ENCODE data around the gene KDM2B.
A peak's percentile ranks its signal among the peaks of the same experiment; 100 is the strongest.

The KDM2B gene

DNA sequence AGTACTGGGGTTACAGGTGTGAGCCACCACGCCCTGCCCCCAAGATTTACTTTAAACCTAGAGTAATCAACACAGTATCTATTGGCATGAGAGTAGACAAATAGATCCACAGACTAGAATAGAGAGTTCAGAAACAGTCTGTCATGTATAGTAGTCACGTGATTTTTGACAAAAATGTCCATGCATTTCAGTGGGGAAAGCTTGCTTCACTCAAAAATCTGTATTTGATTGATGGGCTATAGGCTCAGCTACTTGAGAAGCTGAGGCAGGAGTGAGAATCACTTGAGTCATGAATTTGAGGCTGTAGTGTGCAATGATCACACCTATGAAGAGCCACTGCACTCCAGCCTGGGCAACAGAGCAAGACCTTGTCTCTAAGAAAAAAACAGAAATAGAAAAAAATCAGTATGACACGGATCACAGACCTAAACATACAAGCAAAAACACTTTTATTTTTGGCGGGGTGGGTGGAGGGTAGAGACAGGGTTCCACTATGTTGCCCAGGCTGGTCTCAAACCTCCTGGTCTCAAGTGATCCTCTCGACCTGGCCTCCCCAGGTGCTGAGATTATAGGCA lies 37.9 kb upstream of the KDM2B start:
- no peak for DNase-seq (ENCODE audit: low read depth in 2 of 2)
- no peak overlapping the region for H3K4me3 ChIP-seq (replicated peaks in 1 of 2; ENCODE audit: low read depth in 2 of 2, low read length in 2 of 2)
- TF ChIP-seq, protein P1, sequence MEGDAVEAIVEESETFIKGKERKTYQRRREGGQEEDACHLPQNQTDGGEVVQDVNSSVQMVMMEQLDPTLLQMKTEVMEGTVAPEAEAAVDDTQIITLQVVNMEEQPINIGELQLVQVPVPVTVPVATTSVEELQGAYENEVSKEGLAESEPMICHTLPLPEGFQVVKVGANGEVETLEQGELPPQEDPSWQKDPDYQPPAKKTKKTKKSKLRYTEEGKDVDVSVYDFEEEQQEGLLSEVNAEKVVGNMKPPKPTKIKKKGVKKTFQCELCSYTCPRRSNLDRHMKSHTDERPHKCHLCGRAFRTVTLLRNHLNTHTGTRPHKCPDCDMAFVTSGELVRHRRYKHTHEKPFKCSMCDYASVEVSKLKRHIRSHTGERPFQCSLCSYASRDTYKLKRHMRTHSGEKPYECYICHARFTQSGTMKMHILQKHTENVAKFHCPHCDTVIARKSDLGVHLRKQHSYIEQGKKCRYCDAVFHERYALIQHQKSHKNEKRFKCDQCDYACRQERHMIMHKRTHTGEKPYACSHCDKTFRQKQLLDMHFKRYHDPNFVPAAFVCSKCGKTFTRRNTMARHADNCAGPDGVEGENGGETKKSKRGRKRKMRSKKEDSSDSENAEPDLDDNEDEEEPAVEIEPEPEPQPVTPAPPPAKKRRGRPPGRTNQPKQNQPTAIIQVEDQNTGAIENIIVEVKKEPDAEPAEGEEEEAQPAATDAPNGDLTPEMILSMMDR (IDR thresholded peaks at IDR 0.05; ENCODE audit: low read depth, low read length), result no peak

DNA sequence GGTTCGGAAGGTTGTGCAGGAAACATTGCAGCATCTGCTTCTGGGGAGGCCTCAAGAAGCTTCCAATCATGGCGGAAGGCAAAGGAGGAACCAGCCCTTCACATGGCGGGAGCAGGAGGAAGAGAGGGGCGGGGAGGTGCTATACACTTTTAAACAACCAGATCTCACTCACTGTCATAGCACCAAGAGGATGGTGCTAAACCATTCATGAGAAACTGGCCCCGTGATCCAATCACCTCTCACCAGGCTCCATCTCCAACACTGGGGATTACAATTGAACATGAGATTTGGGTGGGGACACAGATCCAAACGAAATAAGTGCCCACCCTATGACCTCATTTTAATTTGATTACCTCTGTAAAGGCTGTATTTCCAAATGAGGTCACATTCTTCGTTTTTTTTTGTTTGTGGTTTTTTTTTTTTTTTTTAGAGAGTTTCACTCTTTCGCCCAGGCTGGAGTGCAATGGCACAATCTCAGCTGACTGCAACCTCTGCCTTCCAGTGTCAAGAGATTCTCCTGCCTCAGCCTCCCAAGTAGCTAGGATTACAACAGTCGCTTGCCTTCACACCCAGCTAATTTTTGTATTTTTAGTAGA lies 34.1 kb upstream of the KDM2B start:
- TF ChIP-seq, protein P1 (IDR thresholded peaks at IDR 0.05; ENCODE audit: low read depth, low read length), result no peak
- DNase-seq (ENCODE audit: low read depth in 2 of 2), result no peak

DNA sequence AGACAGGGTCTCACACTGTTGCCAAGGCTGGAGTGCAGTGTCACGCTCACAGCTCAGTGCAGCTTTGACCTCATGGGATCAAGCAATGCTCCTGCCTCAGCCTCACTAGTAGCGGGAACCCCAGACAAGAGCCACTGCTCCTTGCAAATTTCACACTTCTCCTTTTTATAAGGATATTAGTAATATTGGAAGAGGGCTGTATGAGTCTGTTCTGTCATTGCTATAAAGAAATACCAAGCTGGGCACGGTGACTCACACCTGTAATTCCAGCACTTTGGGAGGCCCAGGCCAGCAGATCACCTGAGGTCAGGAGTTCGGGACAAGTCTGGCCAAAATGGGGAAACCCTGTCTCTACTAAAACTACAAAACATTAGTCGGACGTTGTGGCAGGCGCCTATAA lies 32.6 kb upstream of the KDM2B start:
- no peak overlapping the region for H3K4me3 ChIP-seq (replicated peaks in 1 of 2; ENCODE audit: low read depth in 2 of 2, low read length in 2 of 2)
- no peak for DNase-seq (ENCODE audit: low read depth in 2 of 2)
- TF ChIP-seq, protein P1 (IDR thresholded peaks at IDR 0.05; ENCODE audit: low read depth, low read length), result no peak

More for the DNA sequence above, 34.1 kb upstream of the KDM2B start:
- H3K4me3 ChIP-seq (replicated peaks in 1 of 2; ENCODE audit: low read depth in 2 of 2, low read length in 2 of 2), result no peak overlapping the region

DNA sequence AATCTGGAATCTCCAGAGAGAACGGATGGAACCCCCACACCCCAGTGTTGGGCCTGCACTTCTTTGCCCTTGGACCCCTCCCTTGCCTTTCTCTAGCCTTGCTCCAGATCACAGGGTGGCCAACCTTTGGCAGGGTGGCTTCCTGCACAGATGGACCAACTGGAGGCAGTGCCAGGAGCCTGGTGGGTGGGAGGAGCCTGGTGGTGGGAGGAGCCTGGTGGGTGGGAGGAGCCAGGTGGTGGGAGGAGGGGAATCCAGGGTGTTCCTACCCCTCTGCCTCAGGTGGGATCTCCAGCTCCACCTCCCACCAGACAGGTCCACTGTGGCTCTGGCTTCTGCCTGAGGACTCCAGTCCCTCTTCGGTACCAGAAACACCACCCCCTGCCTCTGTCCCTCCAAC lies 30.5 kb upstream of the KDM2B start:
- no peak for DNase-seq (ENCODE audit: low read depth in 2 of 2)
- H3K4me3 ChIP-seq (replicated peaks in 1 of 2; ENCODE audit: low read depth in 2 of 2, low read length in 2 of 2), result no peak overlapping the region
- TF ChIP-seq, protein P1 (IDR thresholded peaks at IDR 0.05; ENCODE audit: low read depth, low read length), result no peak

DNA sequence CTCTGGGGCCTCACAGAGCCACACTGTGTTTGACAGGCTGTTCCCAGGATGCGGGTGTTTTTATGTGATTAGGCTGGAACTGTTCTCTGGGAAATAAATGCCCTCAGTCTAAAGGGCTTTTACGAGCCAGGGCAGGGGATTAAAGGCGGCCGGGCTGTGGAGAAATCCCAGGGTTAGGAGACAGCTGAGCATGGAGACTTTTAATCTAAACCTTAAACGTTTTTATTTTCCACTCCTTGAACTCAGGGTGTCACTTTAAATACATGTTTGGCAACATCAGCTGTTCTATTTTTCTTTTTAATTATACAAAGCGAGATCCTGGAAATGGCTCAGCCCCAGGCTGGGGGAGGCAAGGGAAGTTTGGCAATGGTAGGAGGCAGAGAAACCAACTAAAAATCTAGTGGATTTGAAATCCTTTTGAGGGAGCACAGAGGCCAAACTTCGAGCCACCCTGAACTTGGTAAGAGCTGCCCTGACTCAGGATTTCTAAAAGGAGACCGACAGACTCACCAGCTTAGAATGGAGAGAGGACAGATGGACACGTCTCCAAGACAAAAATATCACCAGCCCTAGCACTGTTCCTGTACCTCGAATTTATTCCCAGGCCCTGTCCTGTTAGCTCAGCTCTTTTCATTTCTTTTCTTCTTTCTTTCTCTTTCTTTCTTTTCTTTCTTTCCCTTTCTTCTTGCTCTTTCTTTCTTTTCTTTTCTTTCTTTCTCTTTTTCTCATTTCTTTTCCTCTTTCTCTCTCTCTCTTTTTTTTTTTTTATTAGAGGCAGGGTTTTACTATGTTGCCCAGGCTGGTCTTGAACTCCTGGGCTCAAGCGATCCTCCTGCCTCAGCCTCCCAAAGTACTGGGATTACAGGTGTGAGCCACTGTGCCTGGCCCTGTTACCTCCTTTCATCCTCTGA lies 29.7 kb upstream of the KDM2B start:
- TF ChIP-seq, protein P1 (IDR thresholded peaks at IDR 0.05; ENCODE audit: low read depth, low read length), result no peak
- H3K4me3 ChIP-seq (replicated peaks in 1 of 2; ENCODE audit: low read depth in 2 of 2, low read length in 2 of 2), result no peak overlapping the region
- DNase-seq (ENCODE audit: low read depth in 2 of 2), result peak; percentile 55 to 56

DNA sequence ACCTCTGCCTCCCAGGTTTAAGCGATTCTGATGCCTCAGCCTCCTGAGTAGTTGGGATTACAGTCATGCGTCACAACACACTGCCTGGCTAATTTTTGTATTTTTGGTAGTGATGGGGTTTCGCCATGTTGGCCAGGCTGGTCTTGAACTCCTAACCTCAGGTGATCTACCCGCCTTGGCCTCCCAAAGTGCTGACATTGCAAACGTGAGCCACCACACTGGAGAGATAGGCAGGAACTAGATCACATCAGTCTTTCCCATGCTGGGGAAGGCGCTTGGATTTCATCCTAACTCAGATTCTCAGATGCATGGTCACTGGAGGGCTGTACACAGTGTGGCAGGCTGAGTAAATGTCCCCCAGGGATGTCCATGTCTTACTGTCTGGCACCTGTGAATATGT lies 27.5 kb upstream of the KDM2B start:
- H3K4me3 ChIP-seq (replicated peaks in 1 of 2; ENCODE audit: low read depth in 2 of 2, low read length in 2 of 2), result no peak overlapping the region
- TF ChIP-seq, protein P1 (IDR thresholded peaks at IDR 0.05; ENCODE audit: low read depth, low read length), result no peak
- no peak for DNase-seq (ENCODE audit: low read depth in 2 of 2)

All from cardiac fibroblast (primary cell).